ENCODE data around the gene NFKBIB.
"Not testable (repeated sequence)": the region's sequence is repeated elsewhere in the genome, so short reads cannot be mapped to it uniquely, and the experiment has no call there.

Gene NFKBIB

GRCh38 chr19:38877781-38878574 is 21.8 kb upstream of the NFKBIB start, which contains the start of gene RINL:
Gene RINL (minus strand): TSS chr19:38878275. CDS start chr19:38876742, 1,533 bp downstream.
- DNase-seq: no peak

DNA sequence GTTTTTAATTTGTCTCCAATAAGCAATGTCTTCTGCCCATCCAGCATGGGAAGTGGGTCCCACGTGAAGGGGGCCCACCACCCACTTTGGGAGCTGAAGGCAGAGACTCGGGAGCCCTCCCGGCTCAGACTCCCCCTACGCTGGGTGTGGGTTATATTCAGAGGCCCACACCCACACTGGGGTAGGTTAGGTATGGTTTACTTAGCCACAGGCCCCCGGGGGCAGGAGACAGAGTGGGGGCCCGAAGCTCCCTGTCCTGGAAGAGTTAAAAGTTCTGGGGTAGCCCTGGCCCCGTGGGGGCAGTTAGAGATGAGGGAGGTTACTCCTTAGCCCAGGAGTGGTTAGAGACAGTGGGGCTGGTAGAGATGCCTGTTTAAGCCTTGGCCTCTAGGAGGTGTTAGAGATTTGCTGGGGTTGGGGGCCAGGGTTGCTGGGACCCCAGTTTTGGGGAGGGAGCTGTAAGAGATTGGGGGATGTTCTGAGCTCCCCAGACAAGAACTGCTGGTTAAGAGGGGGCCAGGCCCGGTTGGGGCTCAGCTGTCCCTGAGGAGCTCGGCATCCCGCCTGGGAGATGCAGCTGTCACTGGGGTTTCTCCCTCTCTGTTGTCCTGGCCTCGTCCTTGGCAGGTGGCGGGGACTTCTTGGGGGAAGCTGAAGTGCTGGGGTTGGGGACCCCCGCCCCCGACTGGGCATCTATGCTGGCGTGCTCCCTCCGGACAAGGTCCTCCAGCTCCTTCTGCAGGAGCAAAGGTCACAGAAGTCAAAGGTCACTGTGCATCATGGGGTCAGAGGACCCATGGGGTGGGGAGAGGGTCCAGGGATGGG is 21.0 kb upstream of the NFKBIB start:
- DNase-seq: no peak

DNA sequence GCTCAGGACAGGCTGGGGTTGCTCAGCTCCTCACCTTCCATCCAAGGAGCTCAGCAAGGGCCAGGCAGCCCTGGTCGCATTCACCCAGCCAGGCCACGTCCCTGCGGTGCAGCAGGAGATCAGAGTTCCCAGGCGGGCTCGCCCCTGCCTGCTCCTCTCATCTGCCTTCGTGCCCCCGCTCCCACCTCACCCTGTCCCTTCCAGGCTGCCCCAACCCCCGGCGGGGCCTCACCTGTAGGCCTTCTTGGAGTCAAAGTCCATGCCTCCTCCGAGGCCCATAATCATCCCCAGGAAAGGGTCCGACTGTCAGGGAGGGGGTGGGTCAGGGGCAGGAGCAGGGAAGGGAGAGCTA is 20.4 kb upstream of the NFKBIB start:
- DNase-seq: no peak

DNA sequence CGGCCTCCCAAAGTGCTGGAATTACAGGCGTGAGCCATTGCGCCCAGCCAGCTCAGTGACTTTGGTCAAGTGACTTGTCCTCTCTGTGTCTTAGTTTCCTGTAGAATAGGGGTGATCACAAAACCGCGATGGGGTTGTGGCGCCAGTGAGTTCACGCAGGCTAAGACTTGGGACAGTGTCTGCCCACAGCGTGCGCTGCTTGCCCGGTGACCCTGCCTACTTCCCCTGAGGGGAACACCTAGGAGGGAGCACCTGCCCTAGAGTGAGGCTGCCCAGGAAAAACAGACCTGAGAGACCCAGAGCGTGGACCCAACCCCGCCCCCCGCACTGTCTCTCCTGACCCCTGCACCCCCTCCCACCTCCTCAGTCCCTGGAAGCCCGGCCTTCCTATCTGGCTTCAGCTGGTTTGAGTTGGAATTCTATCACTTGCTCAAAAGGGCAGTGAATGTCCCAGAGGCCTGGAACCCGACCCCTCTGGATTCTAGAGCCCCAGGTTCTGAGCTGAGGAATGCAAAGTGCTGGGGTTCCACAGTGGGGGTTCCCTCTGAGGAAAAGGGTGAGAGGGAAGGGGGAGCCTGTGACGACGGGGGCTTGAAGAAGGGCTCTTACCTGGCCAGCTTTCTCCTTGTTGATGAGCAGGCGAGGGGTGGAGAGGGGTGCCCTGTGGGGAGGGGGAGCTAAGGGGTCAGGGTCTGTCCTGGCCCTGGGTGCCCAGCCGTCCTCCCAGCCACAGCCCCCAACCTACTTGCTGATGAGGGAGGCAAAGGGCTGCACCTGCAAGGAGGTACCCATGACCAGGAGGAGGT is 19.5 kb upstream of the NFKBIB start:
- no peak for DNase-seq

- DNase-seq: no peak
These were observed 18.7 kb upstream of the NFKBIB start for GRCh38 chr19:38880882-38881609.

DNA sequence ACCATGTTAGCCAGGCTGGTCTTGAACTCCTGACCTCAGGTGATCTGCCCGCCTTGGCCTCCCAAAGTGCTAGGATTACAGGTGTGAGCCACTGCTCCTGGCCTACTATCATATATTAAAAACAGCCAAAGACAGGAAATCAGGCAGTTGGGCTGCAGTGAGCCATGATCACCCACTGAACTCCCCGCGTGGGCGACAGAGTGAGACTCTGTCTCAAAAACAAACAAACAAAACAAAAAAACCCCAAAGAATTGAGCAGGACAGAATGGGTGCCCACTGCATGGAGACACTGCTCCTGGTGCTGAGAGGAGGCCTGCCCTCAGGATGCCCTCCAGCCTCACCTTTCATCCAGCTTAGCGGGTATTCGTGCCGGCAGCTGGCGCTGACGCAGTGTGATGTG is 16.5 kb upstream of the NFKBIB start:
- DNase-seq: no peak

GRCh38 chr19:38884691-38885090 is 15.1 kb upstream of the NFKBIB start:
- not testable (repeated sequence) for DNase-seq

GRCh38 chr19:38888876-38889275 is 10.9 kb upstream of the NFKBIB start:
- no peak for DNase-seq

GRCh38 chr19:38889803-38890202 is 10.0 kb upstream of the NFKBIB start:
- DNase-seq: no peak

- no peak for DNase-seq
These were observed 9.1 kb upstream of the NFKBIB start for GRCh38 chr19:38890686-38891085.

GRCh38 chr19:38891771-38892170 is 8.0 kb upstream of the NFKBIB start:
- no peak for DNase-seq

DNA sequence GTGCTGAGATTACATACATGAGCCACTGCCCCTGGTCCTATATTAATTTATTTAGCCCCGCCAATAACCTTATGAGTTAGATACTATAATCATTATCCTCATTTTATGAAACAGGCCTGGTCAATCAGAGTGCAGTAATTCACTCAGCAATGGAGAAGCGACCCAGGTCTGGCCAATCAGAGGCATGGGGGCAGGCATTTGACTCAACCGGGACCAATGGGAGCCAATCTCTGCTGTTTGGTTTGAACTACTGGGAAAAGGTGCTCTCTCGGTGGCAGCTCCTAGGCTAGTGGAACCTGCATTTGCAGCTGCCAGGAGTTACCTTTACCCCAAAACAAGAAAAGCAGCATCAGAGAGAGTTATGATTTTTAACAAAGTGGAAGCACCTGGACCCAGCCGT is 6.9 kb upstream of the NFKBIB start:
- no peak for DNase-seq

GRCh38 chr19:38893341-38893771 is 6.4 kb upstream of the NFKBIB start:
- no peak for DNase-seq

GRCh38 chr19:38894968-38895367 is 4.8 kb upstream of the NFKBIB start:
- no peak for DNase-seq

DNA sequence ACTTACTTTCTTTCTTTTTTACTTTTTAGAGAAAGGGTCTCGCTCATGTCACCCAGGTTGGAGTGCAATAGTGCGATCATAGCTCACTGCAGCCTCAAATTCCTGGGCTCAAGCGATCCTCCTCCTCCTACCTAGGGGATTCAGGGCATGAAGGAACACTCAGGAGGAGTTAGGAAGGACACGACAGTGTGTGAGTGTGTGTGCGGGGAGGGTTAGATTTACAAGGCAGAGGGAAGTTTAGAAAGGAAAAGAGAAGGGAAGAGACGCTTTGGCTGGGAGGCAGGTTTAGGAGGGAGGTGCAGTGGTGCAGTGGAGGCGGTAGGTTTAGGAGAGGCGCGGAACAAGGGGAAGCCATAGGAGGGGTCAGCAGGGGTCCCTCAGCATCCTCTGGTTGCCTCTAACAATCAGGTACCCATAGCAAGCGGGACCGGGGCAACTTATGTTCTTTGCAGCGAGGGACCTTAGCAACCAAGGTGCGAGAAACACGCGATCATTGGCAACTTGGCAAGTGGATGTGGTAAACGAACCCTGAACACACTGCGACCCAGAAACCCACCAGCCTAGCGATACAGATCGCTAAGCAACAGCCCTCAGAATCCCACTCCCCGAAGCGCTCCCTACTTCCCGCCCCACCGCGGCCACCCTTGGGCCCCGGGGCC is 852 bp upstream of the NFKBIB start:
- DNase-seq: no peak

DNA sequence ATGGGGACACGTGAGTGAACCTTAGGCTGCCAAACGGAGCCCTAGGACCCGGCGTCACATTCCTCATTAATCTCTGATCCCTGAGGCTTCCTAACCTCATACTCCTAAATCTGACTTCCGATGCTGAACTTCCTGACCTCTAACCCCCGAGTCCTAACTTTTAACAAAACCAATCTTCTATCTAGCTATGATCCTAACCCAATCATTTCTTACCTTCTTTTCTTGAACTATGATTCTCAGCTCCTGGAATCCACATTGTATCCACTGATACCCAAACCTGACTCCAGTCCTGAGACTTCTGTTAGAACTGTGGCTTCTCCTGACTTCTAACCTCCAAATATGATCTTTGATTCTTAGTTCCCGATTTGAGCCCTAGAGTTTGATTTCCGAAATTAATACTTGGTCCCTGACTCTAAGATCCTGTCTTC is 447 bp downstream of the NFKBIB start:
- DNase-seq: no peak

- no peak for DNase-seq
These were observed 998 bp downstream of the NFKBIB start for GRCh38 chr19:38900743-38901190.

DNA sequence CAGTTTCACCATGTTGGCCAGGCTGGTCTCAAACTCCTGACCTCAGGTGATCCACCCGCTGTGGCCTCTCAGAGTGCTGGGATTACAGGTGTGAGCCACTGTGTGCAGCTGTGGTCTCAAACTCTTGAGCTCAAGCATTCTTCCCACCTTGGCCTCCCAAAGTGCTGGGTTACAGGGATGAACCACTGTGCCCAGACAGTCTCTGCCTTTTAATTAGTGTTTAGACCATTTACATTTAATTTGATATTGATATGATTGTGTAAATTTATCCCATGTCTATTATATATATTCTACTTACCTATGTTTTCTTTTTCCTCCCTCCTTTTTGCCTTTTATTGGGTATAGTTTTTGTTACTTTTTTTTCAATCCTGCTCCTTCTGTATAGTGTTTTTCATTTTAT is 1.9 kb downstream of the NFKBIB start:
- DNase-seq: no peak

- DNase-seq: no peak
These were observed 5.1 kb downstream of the NFKBIB start for GRCh38 chr19:38904581-38905539.

GRCh38 chr19:38905620-38906019 is 5.9 kb downstream of the NFKBIB start:
- no peak for DNase-seq

- DNase-seq: no peak
These were observed 7.5 kb downstream of the NFKBIB start for GRCh38 chr19:38907227-38907626.

Measured in fibroblast of skin of right quadriceps (primary cell).